Activated naive CD8-positive, alpha-beta T cell treated with anti-CD3 and anti-CD28 coated beads, Interleukin-2, amount 10 ng/mL, durations not matched to agents 7 days and 5 days (primary cell): Measurements from ENCODE around the gene DNAJA3. TPM values are rescaled to one million over a fixed set of nuclear protein-coding genes. Genes with fewer than 3 reads are reported as not detected.

Source experiments
- ATAC-seq: fragments of 150-1000 bp; cut with Tn5 transposase; one replicate; pipeline ENCODE4 v1.10.0; 2021; ENCODE audit warnings: low read depth, moderate library complexity
- POLR2A ChIA-PET: fragments of 350-600 bp; sonication (Branson Sonifier 250); formaldehyde crosslinking; loops from one replicate; lab custom pipeline; 2021; ENCODE audit warnings: antibody characterized with exemption; lab: Charles Lee
- DNase-seq: peaks from one replicate; pipeline ENCODE4 v3.0.0; 2021
- H3K27ac Mint-ChIP-seq: one replicate; pipeline ENCODE4 v1.8.0; 2022; ENCODE audit warnings: mild to moderate bottlenecking, mixed read lengths
- H3K27me3 Mint-ChIP-seq: one replicate; pipeline ENCODE4 v1.8.0; 2022; ENCODE audit warnings: mild to moderate bottlenecking, moderate library complexity, mixed read lengths
- H3K36me3 Mint-ChIP-seq: one replicate; pipeline ENCODE4 v1.8.0; 2021; ENCODE audit warnings: mild to moderate bottlenecking, mixed read lengths
- H3K4me1 Mint-ChIP-seq: one replicate; pipeline ENCODE4 v1.8.0; 2021; ENCODE audit warnings: mixed read lengths
- H3K4me3 Mint-ChIP-seq: one replicate; pipeline ENCODE4 v1.8.0; 2022; ENCODE audit warnings: mild to moderate bottlenecking, moderate library complexity, mixed read lengths
- H3K9me3 Mint-ChIP-seq: one replicate; pipeline ENCODE4 v1.8.0; 2021; ENCODE audit warnings: mixed read lengths
- total RNA-seq, 2 experiments: library from RNA; stranded (reverse); gene quantifications; one replicate each; pipeline ENCODE4 v1.2.3, GENCODE V29; 2021

The DNAJA3 gene
- 10 to 100 TPM; 52.2 to 62.2 TPM for total RNA-seq

GRCh38 chr16:4425378-4426020, at the start of gene DNAJA3:
TSS of gene DNAJA3 (plus strand) at chr16:4425868. CDS start at chr16:4425882, 14 bp downstream.
- Mint-ChIP-seq H3K4me3 (peak within 1 kb of the TSS; percentile 94), H3K27me3 (no peaks in the 10 kb centered on the region), H3K36me3 (peaks cover 9% of the 10 kb centered on the region), H3K9me3 (no peaks in the 10 kb centered on the region), H3K27ac (peak within 1 kb of the TSS; percentile 99), H3K4me1 (peaks cover 23% of the 10 kb centered on the region)
- POLR2A ChIA-PET: interaction anchor here (4.6 kb wide), 1 partner anchor 10 kb away, joined by 30 read pairs; the partner anchor contains the start of gene CORO7
- ATAC-seq: peak; percentile 94
- DNase-seq: peak; percentile 97

- H3K27ac Mint-ChIP-seq: no peak overlapping the region
- no peak for ATAC-seq
- H3K9me3 Mint-ChIP-seq: no peaks in the 10 kb centered on the region
- no peaks in the 10 kb centered on the region for H3K36me3 Mint-ChIP-seq
- no peak overlapping the region for H3K4me3 Mint-ChIP-seq
- H3K27me3 Mint-ChIP-seq: no peaks in the 10 kb centered on the region
- no peak for DNase-seq
- H3K4me1 Mint-ChIP-seq: peaks cover 2% of the 10 kb centered on the region
- POLR2A ChIA-PET: no interaction called here
These were observed 49.4 kb upstream of the DNAJA3 start for GRCh38 chr16:4376126-4376892.

- Mint-ChIP-seq H3K4me3 (no peak overlapping the region), H3K27ac (no peak overlapping the region), H3K9me3 (no peaks in the 10 kb centered on the region), H3K36me3 (no peaks in the 10 kb centered on the region), H3K4me1 (peaks cover 2% of the 10 kb centered on the region), H3K27me3 (no peaks in the 10 kb centered on the region)
- no peak for ATAC-seq
- POLR2A ChIA-PET: no interaction called here
- no peak for DNase-seq
These were observed 48.6 kb upstream of the DNAJA3 start for GRCh38 chr16:4376893-4377572.

GRCh38 chr16:4377573-4378154, 48.0 kb upstream of the DNAJA3 start:
- Mint-ChIP-seq H3K27me3 (no peaks in the 10 kb centered on the region), H3K36me3 (no peaks in the 10 kb centered on the region), H3K27ac (no peak overlapping the region), H3K9me3 (no peaks in the 10 kb centered on the region), H3K4me3 (no peak overlapping the region), H3K4me1 (no peaks in the 10 kb centered on the region)
- POLR2A ChIA-PET: no interaction called here
- DNase-seq (no peak), ATAC-seq (no peak)

- Mint-ChIP-seq H3K4me1 (no peaks in the 10 kb centered on the region), H3K4me3 (no peak overlapping the region), H3K27me3 (no peaks in the 10 kb centered on the region), H3K36me3 (peaks cover under 1% of the 10 kb centered on the region), H3K9me3 (no peaks in the 10 kb centered on the region), H3K27ac (no peak overlapping the region)
- no peak for ATAC-seq
- POLR2A ChIA-PET: no interaction called here
- DNase-seq: no peak
These were observed 47.5 kb upstream of the DNAJA3 start for GRCh38 chr16:4378161-4378666.

GRCh38 chr16:4378999-4379690, 46.5 kb upstream of the DNAJA3 start:
- H3K4me1 Mint-ChIP-seq: no peaks in the 10 kb centered on the region
- peaks cover 2% of the 10 kb centered on the region for H3K36me3 Mint-ChIP-seq
- H3K4me3 Mint-ChIP-seq: no peak overlapping the region
- H3K27ac Mint-ChIP-seq: no peak overlapping the region
- H3K9me3 Mint-ChIP-seq: no peaks in the 10 kb centered on the region
- no peaks in the 10 kb centered on the region for H3K27me3 Mint-ChIP-seq
- no peak for ATAC-seq
- DNase-seq: no peak
- POLR2A ChIA-PET: no interaction called here

- no peaks in the 10 kb centered on the region for H3K4me1 Mint-ChIP-seq
- DNase-seq (no peak), ATAC-seq (no peak)
- H3K9me3 Mint-ChIP-seq: no peaks in the 10 kb centered on the region
- no peak overlapping the region for H3K27ac Mint-ChIP-seq
- POLR2A ChIA-PET: no interaction called here
- H3K27me3 Mint-ChIP-seq: no peaks in the 10 kb centered on the region
- peaks cover 2% of the 10 kb centered on the region for H3K36me3 Mint-ChIP-seq
- no peak overlapping the region for H3K4me3 Mint-ChIP-seq
These were observed 45.3 kb upstream of the DNAJA3 start for GRCh38 chr16:4380119-4381063.

- no peaks in the 10 kb centered on the region for H3K9me3 Mint-ChIP-seq
- no peaks in the 10 kb centered on the region for H3K27me3 Mint-ChIP-seq
- H3K4me3 Mint-ChIP-seq: no peak overlapping the region
- peaks cover 2% of the 10 kb centered on the region for H3K4me1 Mint-ChIP-seq
- H3K27ac Mint-ChIP-seq: no peak overlapping the region
- peaks cover 2% of the 10 kb centered on the region for H3K36me3 Mint-ChIP-seq
- POLR2A ChIA-PET: no interaction called here
- DNase-seq (no peak), ATAC-seq (no peak)
These were observed 44.4 kb upstream of the DNAJA3 start for GRCh38 chr16:4381072-4381934.

- peaks cover 2% of the 10 kb centered on the region for H3K4me1 Mint-ChIP-seq
- POLR2A ChIA-PET: interaction anchor here (0.6 kb wide), 1 partner anchor 32 kb away, joined by 4 read pairs; no protein-coding TSS in a partner anchor
- H3K27me3 Mint-ChIP-seq: no peaks in the 10 kb centered on the region
- H3K9me3 Mint-ChIP-seq: no peaks in the 10 kb centered on the region
- DNase-seq (no peak), ATAC-seq (no peak)
- H3K36me3 Mint-ChIP-seq: peaks cover 2% of the 10 kb centered on the region
- H3K4me3 Mint-ChIP-seq: no peak overlapping the region
- H3K27ac Mint-ChIP-seq: no peak overlapping the region
These were observed 43.5 kb upstream of the DNAJA3 start for GRCh38 chr16:4381935-4382794.

- DNase-seq (no peak), ATAC-seq (no peak)
- Mint-ChIP-seq H3K4me1 (peaks cover 2% of the 10 kb centered on the region), H3K36me3 (peaks cover 2% of the 10 kb centered on the region), H3K27ac (no peak overlapping the region), H3K4me3 (no peak overlapping the region), H3K9me3 (no peaks in the 10 kb centered on the region), H3K27me3 (no peaks in the 10 kb centered on the region)
- POLR2A ChIA-PET: interaction anchor here (0.6 kb wide), 1 partner anchor 31 kb away, joined by 4 read pairs; no protein-coding TSS in a partner anchor
These were observed 42.8 kb upstream of the DNAJA3 start for GRCh38 chr16:4382795-4383357.
